PC-3 (cell line): ENCODE results near the gene HNRNPF. TPM values are rescaled to one million over a fixed set of nuclear protein-coding genes. Genes with fewer than 3 reads are reported as not detected.

ENCODE experiments used
- ATAC-seq: fragments of 200-7000 bp; cut with Tn5 transposase; 2 replicates; pipeline ENCODE4 v1.9.1; 2020; ENCODE audit warnings: mild to moderate bottlenecking, moderate library complexity
- BruUV-seq: library from RNA; stranded (reverse); fragments of 400-500 nt; replicated peaks from 2 replicates; lab custom pipeline; 2021; lab: Mats Ljungman, UMichigan
- CTCF ChIA-PET: fragments of 300-600 bp; sonication (Branson Sonifier 250); formaldehyde crosslinking; loops from one replicate; lab custom pipeline; 2022; ENCODE audit warnings: antibody characterized with exemption; lab: Charles Lee
- POLR2A ChIA-PET: fragments of 300-600 bp; sonication (Branson Sonifier 250); formaldehyde crosslinking; loops from one replicate; lab custom pipeline; 2022; ENCODE audit warnings: antibody characterized with exemption; ENCODE audit not compliant: unreplicated experiment; lab: Charles Lee
- DNase-seq: peaks from one replicate; pipeline ENCODE4 v3.0.0-alpha.2; 2015
- H2AFZ ChIP-seq: fragments of 300-600 bp; sonication (generic); 2 replicates; pipeline ENCODE4 v1.6.0; 2016; ENCODE audit warnings: antibody characterized with exemption, low read length
- H3F3A ChIP-seq: fragments of 300-600 bp; sonication (generic); one replicate; pipeline ENCODE4 v1.6.0; 2017; ENCODE audit warnings: antibody characterized with exemption, low read length, control low read depth, mild to moderate bottlenecking; ENCODE audit not compliant: unreplicated experiment
- H3K27ac ChIP-seq: fragments of 300-600 bp; sonication (generic); 2 replicates; pipeline ENCODE4 v1.5.1; 2016; ENCODE audit warnings: mild to moderate bottlenecking, low read length
- H3K27me3 ChIP-seq: fragments of 300-600 bp; sonication (generic); 2 replicates; pipeline ENCODE4 v1.6.1; 2016; ENCODE audit warnings: low read length, mixed read lengths
- H3K36me3 ChIP-seq: fragments of 300-600 bp; sonication (generic); 2 replicates; pipeline ENCODE4 v1.6.1; 2016; ENCODE audit warnings: low read depth, mixed run types, low read length, mixed read lengths
- H3K4me1 ChIP-seq: fragments of 300-600 bp; sonication (generic); 2 replicates; pipeline ENCODE4 v1.5.1; 2016; ENCODE audit warnings: low read length; ENCODE audit not compliant: insufficient read depth
- H3K4me2 ChIP-seq: fragments of 300-600 bp; sonication (generic); 2 replicates; pipeline ENCODE4 v1.6.0; 2016; ENCODE audit warnings: low read length
- H3K4me3 ChIP-seq: fragments of 300-600 bp; sonication (generic); 2 replicates; pipeline ENCODE4 v1.5.1; 2016; ENCODE audit warnings: mild to moderate bottlenecking, low read length, mixed read lengths
- H3K79me2 ChIP-seq: fragments of 300-600 bp; sonication (generic); 2 replicates; pipeline ENCODE4 v1.6.1; 2017; ENCODE audit warnings: low read length, mixed read lengths
- H3K9ac ChIP-seq: fragments of 300-600 bp; sonication (generic); 2 replicates; pipeline ENCODE4 v1.6.0; 2016; ENCODE audit warnings: mild to moderate bottlenecking, low read length
- H3K9me2 ChIP-seq: fragments of 300-600 bp; sonication (generic); replicated peaks from 2 replicates; pipeline ENCODE4 v1.6.1; 2016; ENCODE audit warnings: mixed run types, low read length, mixed read lengths
- H3K9me3 ChIP-seq: fragments of 300-600 bp; sonication (generic); 2 replicates; pipeline ENCODE4 v1.6.1; 2016; ENCODE audit warnings: low read length, mixed read lengths
- H4K20me1 ChIP-seq: fragments of 300-600 bp; sonication (generic); 2 replicates; pipeline ENCODE4 v1.6.1; 2016; ENCODE audit warnings: low read length, mixed read lengths
- CTCF ChIP-seq: fragments of 300-600 bp; sonication (generic); conservative IDR thresholded peaks from 2 replicates; pipeline ENCODE4 v1.5.1; 2017; ENCODE audit warnings: antibody characterized with exemption, low read depth, mild to moderate bottlenecking, low read length
- EZH2 ChIP-seq: fragments of 300-600 bp; sonication (generic); IDR thresholded peaks from one replicate; pipeline ENCODE4 v1.6.1; 2017; ENCODE audit warnings: antibody characterized with exemption, mild to moderate bottlenecking, low read length; ENCODE audit not compliant: unreplicated experiment
- EZH2phosphoT487 ChIP-seq: fragments of 300-600 bp; sonication (generic); IDR thresholded peaks from 2 replicates; pipeline ENCODE4 v1.6.1; 2018; ENCODE audit warnings: mild to moderate bottlenecking, antibody characterized with exemption, low read length, borderline replicate concordance
- intact Hi-C: fragments of 100-400 bp; cut with micrococcal nuclease; formaldehyde crosslinking; loops from 2 replicates; pipeline ENCODE4 v1.9.0; 2023
- total RNA-seq: library from RNA; depleted of rRNA; stranded (reverse); fragments of >200 nt; gene quantifications from 2 replicates; pipeline ENCODE4 v1.2.3, GENCODE V29; 2014

HNRNPF gene
- total RNA-seq, 1 experiment from 2014 or later, result 421 TPM

GRCh38 chr10:43373461-43373860 lies 35.5 kb downstream of the HNRNPF start:
- TF ChIP-seq EZH2 (no peak), CTCF (no peak), EZH2phosphoT487 (no peak)
- CTCF ChIA-PET, result no interaction called here
- BruUV-seq, result no TSS peak

GRCh38 chr10:43372765-43373361 lies 36.1 kb downstream of the HNRNPF start:
- no peaks in the 10 kb centered on the region for H3K9me2 ChIP-seq
- no peaks in the 10 kb centered on the region for H3K27me3 ChIP-seq
- no TSS peak for BruUV-seq
- no peak overlapping the region for H2AFZ ChIP-seq
- DNase-seq (no peak), ATAC-seq (no peak)
- H3K4me1 ChIP-seq, result no peaks in the 10 kb centered on the region
- no peaks in the 10 kb centered on the region for H3K36me3 ChIP-seq
- POLR2A ChIA-PET, result no interaction called here
- no peak overlapping the region for H3K4me3 ChIP-seq
- no peak overlapping the region for H3K27ac ChIP-seq
- CTCF ChIA-PET, result no interaction called here
- intact Hi-C loops, result no loop called here
- no peak overlapping the region for H3K9ac ChIP-seq
- H3K9me3 ChIP-seq, result no peaks in the 10 kb centered on the region
- H4K20me1 ChIP-seq, result no peaks in the 10 kb centered on the region
- TF ChIP-seq EZH2, result no peak
- TF ChIP-seq EZH2phosphoT487, result no peak
- TF ChIP-seq CTCF, result no peak
- no peak overlapping the region for H3K4me2 ChIP-seq
- H3K79me2 ChIP-seq, result no peaks in the 10 kb centered on the region
- H3F3A ChIP-seq, result no peaks in the 10 kb centered on the region

More at GRCh38 chr10:43373461-43373860, 35.5 kb downstream of the HNRNPF start:
- no peaks in the 10 kb centered on the region for H3K4me1 ChIP-seq
- intact Hi-C loops, result no loop called here
- no peak overlapping the region for H3K9ac ChIP-seq
- no peaks in the 10 kb centered on the region for H3K27me3 ChIP-seq
- H3F3A ChIP-seq, result no peaks in the 10 kb centered on the region
- H3K27ac ChIP-seq, result no peak overlapping the region
- no peak overlapping the region for H2AFZ ChIP-seq
- POLR2A ChIA-PET, result no interaction called here
- DNase-seq (no peak), ATAC-seq (no peak)
- H4K20me1 ChIP-seq, result no peaks in the 10 kb centered on the region
- H3K4me3 ChIP-seq, result no peak overlapping the region
- no peaks in the 10 kb centered on the region for H3K9me3 ChIP-seq
- H3K36me3 ChIP-seq, result no peaks in the 10 kb centered on the region
- no peaks in the 10 kb centered on the region for H3K79me2 ChIP-seq
- H3K9me2 ChIP-seq, result no peaks in the 10 kb centered on the region
- no peak overlapping the region for H3K4me2 ChIP-seq

- Histone ChIP-seq H3K79me2 (no peaks in the 10 kb centered on the region), H3K4me1 (no peaks in the 10 kb centered on the region), H2AFZ (no peak within 1 kb of the TSS), H3K27me3 (no peaks in the 10 kb centered on the region), H3F3A (no peaks in the 10 kb centered on the region), H3K4me3 (no peak within 1 kb of the TSS), H3K36me3 (no peaks in the 10 kb centered on the region), H3K9ac (no peak within 1 kb of the TSS), H3K4me2 (no peak within 1 kb of the TSS), H3K9me2 (no peaks in the 10 kb centered on the region), H3K9me3 (no peaks in the 10 kb centered on the region), H3K27ac (no peak within 1 kb of the TSS), H4K20me1 (no peaks in the 10 kb centered on the region)
- DNase-seq (no peak), ATAC-seq (peak; percentile 49; the same call in 1 of the 2 replicates)
- ChIA-PET POLR2A (no interaction called here), CTCF (no interaction called here)
- TF ChIP-seq EZH2phosphoT487 (no peak), EZH2 (no peak), CTCF (no peak)
- no TSS peak for BruUV-seq
- intact Hi-C loops, result no loop called here
These were observed 37.6 kb downstream of the HNRNPF start, which contains the start of gene FXYD4 for GRCh38 chr10:43371418-43371817. Gene FXYD4 (plus strand): TSS chr10:43371636. CDS start chr10:43373747, 2,111 bp downstream.
